GM19193 (cell line): ENCODE results near the gene SCN1B.

ENCODE experiments used
- POLR2A ChIP-seq: IDR thresholded peaks from 4 replicates; pipeline ENCODE4 v1.6.1; 2011; ENCODE audit not compliant: insufficient read depth, insufficient read length; ENCODE audit errors: extremely low read depth

SCN1B gene

GRCh38 chr19:35053667-35054293 lies 23.5 kb downstream of the SCN1B start:
- TF ChIP-seq POLR2A, result no peak

GRCh38 chr19:35054626-35055025 lies 24.4 kb downstream of the SCN1B start:
- no peak for TF ChIP-seq POLR2A

GRCh38 chr19:35055715-35056179 lies 25.5 kb downstream of the SCN1B start:
- no peak for TF ChIP-seq POLR2A

GRCh38 chr19:35056513-35057063 lies 26.3 kb downstream of the SCN1B start:
- TF ChIP-seq POLR2A, result no peak

GRCh38 chr19:35058370-35058769 lies 28.1 kb downstream of the SCN1B start:
- no peak for TF ChIP-seq POLR2A

- no peak for TF ChIP-seq POLR2A
Observed at GRCh38 chr19:35059006-35059798, 28.9 kb downstream of the SCN1B start.

GRCh38 chr19:35059799-35060091 lies 29.5 kb downstream of the SCN1B start:
- TF ChIP-seq POLR2A, result no peak

GRCh38 chr19:35060160-35060855 lies 30.0 kb downstream of the SCN1B start:
- no peak for TF ChIP-seq POLR2A

GRCh38 chr19:35061583-35062373 lies 31.5 kb downstream of the SCN1B start:
- TF ChIP-seq POLR2A, result no peak

- no peak for TF ChIP-seq POLR2A
Observed at GRCh38 chr19:35062942-35063341, 32.7 kb downstream of the SCN1B start.

- no peak for TF ChIP-seq POLR2A
Observed at GRCh38 chr19:35063940-35064818, 33.9 kb downstream of the SCN1B start.

GRCh38 chr19:35065574-35065973 lies 35.3 kb downstream of the SCN1B start:
- no peak for TF ChIP-seq POLR2A

GRCh38 chr19:35066121-35066520 lies 35.9 kb downstream of the SCN1B start:
- no peak for TF ChIP-seq POLR2A
